T-helper 22 cell (primary cell): ENCODE results near the gene PLAGL2.
"Not testable (repeated sequence)": the region's sequence is repeated elsewhere in the genome, so short reads cannot be mapped to it uniquely, and the experiment has no call there.

Experiments used
- DNase-seq: peaks from one replicate; pipeline ENCODE4 v3.0.0-alpha.2; 2020; ENCODE audit warnings: low read depth

The PLAGL2 gene, protein sequence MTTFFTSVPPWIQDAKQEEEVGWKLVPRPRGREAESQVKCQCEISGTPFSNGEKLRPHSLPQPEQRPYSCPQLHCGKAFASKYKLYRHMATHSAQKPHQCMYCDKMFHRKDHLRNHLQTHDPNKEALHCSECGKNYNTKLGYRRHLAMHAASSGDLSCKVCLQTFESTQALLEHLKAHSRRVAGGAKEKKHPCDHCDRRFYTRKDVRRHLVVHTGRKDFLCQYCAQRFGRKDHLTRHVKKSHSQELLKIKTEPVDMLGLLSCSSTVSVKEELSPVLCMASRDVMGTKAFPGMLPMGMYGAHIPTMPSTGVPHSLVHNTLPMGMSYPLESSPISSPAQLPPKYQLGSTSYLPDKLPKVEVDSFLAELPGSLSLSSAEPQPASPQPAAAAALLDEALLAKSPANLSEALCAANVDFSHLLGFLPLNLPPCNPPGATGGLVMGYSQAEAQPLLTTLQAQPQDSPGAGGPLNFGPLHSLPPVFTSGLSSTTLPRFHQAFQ

DNA sequence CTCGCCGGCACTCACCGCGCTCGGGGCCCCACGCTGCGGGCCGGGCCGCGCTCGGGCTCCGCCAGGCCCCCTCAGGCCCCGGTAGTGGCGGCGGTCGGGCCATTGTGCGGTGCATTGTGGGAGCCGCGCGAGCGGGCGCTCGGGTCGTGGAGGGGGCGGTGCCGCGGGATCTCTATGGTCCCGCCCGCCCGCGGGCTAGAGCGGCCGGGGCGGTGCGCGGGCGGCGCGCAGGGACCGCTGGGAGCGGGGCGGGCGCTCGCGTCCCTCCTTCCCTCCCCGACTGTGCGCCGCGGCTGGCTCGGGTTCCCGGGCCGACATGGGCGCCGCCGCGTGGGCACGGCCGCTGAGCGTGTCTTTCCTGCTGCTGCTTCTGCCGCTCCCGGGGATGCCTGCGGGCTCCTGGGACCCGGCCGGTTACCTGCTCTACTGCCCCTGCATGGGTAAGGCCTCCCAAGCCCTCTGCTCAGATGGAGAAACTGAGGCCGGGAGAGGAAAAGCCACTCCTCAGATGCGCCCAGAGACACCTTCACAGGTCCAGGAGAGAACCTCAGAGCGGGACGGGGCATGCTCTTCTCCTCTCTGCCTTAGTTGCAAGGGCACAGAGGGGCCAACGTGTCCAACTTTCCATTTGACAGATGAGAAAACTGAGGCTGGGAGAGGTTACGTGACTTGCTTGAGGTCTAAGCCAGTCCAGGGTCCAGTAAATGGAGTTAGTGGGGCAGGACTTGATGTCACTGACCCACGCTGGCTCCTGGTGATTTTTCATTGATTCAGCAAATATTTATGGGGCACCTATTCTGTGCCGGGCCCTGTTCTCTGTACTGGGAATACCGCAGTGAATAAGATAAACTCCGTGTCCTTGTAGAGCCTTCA is at the start of gene PLAGL2, which contains the start of gene POFUT1:
Gene PLAGL2, minus strand, starts transcription at position 118 of the 873 bp plus-strand sequence. CDS start 5,565 bp downstream, outside the sequence.
Gene POFUT1, plus strand, starts transcription at position 255 of the 873 bp plus-strand sequence. Its CDS starts 62 bp downstream, at position 317.
- DNase-seq: peak; percentile 78

DNA sequence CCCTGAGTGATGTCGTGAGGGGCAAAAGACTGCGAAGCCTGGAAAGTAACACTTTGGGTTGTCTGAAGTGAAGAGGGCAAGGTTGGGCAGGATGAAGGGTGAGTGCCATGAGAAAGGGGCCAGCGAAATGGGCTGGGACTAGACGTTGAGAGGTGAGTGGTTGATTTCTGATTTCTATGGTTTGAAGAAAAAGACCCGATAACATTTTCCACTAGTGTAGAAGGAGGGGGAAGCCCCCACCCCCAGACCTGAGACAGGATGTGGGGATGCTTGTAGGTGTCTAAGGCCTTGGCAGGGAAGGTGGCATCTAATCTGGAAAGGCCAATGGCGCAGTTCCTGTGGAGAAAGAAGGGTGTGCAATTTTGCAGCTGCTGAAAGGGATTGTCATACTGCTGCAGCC is 44.6 kb upstream of the PLAGL2 start:
- DNase-seq: peak; percentile 2

DNA sequence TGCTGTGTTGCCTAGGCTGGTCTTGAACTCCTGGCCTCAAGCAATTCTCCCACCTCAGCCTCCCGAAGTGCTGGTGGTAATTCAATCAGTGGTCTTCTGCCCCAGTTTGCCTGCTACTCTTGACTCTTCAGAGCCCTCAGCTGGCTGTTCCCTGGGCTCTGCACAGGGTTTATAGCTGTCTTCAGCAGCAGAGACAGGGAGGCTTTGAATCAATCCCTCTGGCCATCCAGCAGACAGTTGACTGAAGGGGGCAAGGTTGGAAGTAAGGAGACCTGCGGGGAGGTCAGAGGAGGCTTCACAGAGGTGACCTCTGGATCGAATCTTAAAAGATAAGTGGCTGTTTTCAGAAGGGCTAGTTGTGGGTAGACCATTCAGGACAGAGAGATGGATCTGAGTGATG is 43.9 kb upstream of the PLAGL2 start:
- no peak for DNase-seq

DNA sequence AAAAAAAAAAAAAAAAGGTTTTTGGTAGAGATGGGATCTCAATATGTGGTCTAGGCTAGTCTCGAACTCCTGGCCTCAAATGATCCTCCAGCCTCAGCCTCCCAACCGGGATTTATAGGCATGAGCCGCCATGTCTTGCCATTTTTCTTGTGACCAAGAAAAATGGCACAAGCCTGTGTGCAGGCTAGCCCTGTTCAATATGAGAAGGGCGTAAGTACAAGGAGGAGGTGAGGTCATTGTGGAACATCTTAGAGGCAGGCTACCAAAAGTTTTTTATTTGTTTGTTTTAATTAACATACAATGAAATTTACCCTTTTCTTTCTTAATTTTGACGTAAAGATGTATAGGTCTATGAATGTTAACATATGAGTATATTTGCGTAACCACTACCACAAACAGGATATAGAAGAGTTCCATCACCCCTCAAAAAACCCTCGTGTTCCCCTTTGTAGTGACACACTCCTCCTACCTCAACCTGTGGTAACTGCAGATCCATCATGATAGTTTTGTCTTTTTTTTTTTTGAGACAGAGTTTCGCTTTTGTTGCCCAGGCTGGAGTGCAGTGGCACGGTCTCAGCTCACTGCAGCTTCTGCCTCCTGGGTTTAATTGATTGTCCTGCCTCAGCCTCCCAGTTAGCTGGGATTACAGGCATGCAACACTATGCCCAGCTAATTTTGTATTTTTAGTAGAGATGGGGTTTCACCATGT is 41.6 kb upstream of the PLAGL2 start:
- DNase-seq: peak; percentile 36

DNA sequence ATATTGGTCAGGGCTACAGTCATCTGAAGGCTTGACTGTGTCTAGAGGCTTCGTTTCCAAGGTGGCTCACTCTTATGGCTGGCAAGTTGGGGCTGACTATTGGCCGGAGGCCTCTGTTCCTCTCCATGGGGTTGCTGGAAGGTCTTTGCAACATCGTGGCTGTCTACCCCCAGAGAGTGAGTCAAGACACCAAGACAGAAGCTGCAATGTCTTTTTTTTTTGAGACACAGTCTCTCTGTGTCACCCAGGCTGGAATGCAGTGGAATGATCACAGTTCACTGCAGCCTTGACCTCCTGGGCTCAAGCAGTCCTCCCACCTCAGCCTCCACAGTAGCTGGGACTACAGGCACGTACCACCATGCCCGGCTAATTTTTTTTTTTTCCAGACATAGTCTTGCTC is 40.5 kb upstream of the PLAGL2 start:
- DNase-seq: no peak

DNA sequence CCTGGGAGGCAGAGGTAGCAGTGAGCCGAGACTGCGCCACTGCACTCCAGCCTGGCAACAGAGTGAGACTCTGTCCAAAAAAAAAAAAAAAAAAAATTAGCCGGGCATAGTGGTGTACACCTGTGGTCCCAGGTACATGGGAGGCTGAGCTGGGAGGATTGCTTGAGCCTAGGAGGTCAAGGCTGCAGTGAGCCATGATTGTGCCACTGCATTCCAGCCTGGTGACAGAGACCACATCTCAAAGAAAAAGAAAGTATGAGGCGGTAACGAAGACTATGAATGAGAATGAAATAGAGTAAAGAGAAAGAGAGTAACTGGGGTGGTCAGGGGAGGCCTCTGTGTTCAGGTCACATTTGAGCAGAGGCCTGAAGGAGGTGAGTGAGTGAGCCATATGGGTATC is 38.7 kb upstream of the PLAGL2 start:
- DNase-seq: not testable (repeated sequence)

DNA sequence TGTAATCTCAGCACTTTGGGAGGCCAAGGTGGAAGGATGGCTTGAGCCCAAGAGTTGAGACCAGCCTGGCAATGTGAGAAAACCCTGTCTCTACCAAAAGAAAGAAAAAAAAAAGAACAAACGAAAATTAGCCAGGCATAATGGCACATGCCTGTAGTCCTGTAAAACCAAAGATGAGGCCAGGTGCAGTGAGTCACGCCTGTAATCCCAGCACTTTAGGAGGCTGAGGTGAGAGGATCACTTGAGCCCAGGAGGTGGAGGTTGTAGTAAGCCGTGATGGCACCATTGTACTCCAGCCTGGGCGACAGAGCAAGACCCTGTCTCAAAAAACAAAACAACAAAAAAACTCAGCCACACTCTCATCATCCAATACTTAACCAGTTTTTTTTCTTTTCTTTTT is 37.4 kb upstream of the PLAGL2 start:
- DNase-seq: no peak

DNA sequence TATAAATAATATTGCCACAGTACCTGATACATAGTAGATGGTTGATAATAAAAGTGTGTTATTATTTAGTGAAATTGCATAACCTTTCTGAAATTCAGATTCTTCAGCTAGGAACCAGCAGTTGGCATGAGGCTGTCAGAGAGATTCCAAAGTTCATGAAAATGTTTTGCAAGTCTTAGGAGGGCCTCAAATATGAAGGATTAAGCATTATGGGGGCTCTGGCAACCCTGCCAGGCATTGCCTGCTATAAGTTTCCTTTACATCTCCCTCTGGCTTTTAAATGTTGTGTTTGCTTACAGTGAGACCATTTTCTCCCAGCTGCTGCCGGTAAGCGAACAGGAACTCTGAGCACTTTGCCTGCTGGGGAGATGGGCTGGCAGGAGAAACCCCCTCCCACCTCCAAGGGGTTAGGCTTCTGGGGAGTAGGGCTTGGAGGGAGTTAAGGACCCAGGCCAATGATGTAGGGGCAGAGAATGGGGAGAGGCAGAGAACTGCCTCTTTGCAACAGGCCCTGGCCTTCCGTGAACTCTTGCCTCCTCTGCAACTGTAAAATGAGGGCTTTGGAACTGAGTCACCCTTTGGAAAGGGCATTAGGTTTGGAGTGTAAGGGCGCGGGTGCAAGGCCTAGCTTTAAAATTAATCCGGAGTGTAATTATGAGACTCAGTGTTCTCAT is 36.7 kb upstream of the PLAGL2 start:
- no peak for DNase-seq

DNA sequence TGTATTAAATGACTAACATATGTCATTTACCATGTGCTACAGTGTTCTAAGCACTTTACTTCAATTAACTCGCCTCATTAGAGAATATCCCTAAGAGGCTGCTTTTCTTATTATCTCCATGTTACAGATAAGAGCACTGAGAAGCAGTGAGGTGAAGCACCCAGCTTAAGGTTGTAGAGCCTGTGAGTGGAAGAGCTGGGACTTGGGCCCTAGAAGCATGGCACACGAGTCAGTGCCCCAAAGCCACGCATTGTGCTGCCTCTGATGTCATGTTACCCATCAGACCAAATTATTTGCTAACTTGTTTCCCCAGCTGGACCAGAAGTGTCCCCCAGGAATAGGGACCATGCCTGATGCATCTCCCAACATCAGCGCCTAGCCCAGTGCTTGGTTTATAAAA is 34.3 kb upstream of the PLAGL2 start:
- no peak for DNase-seq

DNA sequence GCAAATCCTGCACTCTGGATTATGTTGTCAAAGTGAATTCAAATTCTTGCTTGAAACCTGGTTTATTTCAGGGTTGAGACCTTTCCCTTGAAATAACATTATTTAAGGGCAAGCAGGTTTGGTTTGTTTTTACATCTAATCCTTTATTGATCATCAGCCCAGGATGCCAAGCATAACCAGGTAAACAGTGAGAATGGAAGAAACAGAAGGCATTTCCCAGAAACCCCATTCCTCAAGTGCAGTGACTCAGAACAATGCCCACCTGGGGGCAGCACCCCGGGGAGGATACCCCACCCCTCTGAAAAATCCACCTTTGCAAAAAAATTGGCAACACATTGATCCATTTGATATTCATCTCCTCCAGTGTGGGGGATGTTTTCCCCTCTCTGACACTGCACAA is 32.7 kb upstream of the PLAGL2 start:
- DNase-seq: no peak

DNA sequence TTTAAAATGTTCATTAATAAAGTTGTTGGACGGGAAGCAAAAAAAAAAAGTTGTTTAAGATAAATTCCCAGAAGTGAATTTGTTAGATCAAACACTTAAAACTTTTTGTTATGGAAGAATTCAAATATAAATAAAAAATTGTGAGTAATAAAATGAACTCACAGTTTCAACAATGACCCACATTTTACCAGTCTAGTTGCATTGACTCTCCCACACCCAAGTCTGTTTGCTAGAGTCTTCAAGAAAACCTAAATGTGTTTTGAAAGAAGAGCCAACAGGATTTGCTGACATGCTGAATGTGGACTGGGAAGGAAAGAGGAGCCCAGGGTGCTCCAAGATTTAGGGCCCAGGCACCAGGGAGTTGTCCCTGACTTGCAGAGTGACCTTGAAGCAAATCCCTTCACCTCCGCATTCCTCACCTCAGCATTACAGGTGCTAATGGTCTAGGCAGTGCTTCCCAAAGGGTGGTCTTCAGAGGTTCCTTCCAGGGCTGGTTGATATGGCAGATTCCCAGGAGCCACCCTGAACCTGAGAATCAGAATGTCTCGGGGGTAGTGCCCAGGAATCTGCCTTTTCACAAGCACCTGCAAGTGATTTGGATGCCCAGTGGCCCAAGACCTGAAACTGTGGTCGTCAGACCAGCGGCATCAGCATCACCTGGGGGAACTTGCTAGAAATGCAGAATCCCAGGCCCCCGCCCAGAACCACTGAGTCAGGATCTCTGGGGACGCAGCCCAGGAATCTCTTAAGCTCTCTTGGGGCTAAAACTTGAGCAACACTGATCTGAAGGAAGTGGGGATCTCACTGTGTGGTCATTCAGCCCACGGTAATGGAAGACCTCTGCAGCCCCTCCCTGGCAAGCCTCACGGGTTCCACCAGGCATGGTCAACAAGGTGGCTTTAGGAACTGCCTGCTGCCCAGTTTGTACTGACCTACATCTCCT is 31.2 kb upstream of the PLAGL2 start:
- no peak for DNase-seq

DNA sequence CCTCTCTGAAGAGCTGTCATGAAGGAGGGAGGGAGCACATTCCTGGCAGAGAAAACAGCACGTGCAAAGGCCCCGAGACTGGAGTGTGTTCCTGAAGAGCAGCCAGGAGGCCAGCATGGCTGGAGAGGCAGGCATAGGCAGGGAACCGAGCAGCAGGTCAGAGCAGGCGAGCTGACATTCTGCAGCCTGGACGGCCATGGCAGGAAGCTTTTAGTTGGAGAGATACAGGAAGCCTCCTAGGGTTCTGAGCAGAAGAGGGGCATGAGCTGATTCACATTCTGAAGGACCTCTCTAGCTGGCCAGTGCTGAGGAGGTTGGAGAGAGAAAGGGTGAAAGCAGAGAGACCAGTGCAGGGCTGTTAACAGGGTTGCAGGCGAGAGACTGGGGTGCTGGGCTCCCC is 29.9 kb upstream of the PLAGL2 start:
- DNase-seq: no peak

DNA sequence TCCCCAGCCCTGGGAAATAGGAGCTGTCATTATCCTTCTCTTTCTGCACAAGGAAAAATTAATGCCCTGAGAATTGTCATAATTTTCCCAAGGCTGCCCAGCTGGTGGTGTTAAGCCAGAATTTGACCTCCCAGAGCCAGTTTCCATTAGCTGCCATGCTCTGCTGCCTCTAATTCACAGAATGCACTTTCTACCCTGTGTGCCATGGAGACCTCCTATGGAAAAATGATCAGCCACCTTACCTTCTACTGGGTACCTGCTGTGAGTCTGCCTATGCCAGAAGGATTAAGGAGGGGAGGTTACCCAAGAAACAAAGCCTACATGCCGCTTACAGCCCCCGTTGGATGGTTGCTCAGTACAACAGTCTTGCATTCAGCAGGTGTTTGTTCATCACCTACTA is 29.3 kb upstream of the PLAGL2 start:
- no peak for DNase-seq

DNA sequence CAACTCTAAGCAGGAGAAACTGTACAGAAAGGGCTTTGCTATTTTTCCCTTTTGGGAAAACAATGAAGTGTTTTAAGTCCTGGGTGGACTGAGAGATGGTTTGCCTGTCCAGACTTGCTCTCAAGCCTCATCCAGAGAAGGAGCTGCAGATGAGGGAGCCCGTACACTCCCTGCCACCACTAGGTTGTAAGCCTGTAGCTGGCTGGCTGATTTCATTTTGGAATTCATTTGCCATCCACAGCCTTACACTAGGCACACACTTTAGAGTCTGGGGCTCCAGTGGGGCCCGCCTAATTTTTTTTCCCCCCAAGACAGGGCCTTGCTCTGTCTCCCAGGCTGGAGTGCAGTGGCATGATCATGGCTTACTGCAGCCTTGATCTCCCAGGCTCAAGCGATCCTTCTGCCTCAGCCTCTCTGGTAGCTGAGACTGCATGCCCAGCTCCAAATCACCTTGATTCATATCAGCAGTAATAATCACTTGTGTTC is 28.5 kb upstream of the PLAGL2 start:
- no peak for DNase-seq

DNA sequence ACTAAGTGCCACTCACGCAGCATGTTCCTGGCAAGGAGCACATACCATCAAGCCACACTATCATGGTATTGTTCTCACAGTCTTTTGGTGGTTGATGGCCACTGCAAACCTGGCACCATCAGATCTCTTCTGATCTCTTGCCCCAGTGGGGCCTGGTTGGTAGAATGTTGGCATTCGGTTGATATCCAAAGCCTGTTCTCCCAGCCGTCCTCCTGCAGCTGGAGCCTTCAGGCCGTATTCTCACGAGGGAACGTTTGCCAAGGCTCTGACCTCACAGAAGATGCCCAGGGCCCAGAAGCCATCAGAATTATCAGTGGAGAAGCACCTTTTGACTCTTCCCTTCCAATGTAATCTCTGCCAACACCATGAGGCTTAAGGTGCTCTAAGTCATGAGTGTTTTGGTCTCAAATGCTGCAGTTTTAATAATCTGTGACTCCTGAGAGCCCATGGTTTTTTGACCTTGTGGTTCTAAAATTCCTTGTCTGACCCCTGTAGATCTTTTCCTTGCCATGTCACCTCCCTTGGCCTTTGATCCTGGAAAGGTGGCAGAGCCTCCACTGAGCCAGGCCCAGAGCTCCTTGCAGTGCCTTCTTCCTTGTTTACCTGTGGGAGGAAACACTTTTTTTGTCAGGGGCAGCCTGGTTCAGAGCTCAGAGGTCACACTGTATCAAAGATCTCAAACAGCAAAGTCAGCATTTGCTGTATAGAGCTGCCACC is 27.9 kb upstream of the PLAGL2 start:
- no peak for DNase-seq

DNA sequence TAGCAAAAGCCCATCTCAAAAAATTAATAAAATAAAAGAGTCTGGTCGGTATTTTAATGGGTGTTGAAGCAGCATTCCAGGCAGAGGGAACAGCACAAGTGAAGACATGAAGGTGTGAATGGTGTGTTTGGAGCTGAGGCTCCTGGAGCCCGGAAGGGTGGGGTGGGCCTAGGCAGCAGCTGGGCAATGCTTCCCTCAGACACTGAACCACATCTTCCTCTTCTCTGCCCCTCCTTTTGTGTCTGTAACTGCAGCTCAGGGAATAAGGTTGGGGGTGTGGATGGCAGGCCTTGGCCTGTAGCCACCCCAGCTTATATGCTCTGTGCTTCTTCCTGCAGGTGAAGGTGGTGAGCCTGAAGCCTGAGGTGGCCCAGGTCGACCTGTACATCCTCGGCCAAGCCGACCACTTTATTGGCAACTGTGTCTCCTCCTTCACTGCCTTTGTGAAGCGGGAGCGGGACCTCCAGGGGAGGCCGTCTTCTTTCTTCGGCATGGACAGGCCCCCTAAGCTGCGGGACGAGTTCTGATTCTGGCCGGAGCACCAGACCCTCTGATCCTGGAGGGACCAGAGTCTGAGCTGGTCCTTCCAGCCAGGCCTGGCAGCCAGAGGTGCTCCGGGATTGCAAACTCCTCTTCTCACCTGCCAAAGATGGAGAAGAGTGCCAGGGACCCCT is 26.7 kb upstream of the PLAGL2 start:
- no peak for DNase-seq

DNA sequence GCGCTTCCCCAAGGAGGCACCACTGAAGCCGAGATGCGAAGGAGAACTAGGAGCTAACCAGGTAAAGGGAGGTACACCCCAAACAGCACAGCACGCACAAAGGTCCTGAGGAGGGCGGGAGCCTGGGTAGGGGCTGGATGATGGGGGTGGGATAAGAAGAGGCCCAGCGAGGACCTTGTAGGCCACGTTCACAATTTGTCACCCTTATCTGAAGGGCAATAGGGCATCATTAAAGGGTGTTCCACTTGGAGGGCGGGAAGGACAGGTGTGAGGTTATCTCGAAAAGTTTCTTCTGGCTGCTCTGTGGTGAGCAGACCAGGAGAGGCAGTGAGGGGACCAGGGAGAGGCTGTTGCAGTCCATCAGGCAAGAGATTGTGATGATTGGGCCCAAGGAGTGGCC is 25.7 kb upstream of the PLAGL2 start:
- DNase-seq: no peak

DNA sequence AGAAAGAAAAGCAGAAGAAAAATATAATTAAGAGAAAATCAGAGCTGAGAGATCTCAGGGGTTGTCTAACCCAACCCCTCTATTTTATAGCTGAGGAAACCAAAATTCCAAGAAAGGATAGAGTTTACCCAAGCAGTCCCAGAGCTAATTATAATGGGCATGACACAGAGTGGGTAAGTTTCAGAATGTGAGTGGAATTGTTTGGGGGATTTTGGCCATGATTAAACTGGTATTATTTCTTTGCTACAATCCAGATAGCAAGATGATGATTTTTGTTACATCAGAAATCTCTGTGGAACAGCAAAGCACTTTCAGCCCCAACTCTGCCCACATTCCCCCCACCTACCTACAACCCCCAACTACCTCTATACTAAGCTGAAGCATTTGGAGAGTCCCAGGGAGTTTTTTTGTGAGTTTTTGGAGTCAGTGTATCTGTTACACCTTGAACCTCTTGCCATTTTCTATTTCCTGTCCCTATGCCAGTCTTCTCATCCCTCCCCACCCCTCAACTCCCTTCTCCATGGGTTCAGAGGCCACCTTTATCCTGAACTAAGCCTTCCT is 24.9 kb upstream of the PLAGL2 start:
- no peak for DNase-seq

DNA sequence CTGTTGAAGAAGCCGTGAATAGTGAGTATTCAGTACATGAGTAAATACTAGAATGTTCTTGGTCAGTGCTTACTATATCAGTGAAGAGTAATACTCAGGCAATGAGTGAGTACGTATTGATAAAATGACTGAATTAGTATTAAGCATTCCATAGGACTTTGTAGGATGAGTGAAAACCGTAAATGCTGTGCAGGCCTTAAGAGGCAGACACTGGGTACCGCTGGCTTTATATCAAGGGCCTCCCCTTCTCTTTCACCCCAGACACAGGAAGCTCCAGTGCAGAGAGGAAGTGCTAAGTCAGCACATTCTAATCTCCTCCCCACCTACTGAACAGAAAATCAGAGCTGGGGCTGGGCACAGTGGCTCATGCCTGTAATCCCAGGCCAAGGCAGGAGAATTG is 24.3 kb upstream of the PLAGL2 start:
- DNase-seq: peak; percentile 13
